SU-DHL-6 (cell line): ENCODE measurements around the gene AK2.

Experiments used
- H2AFZ ChIP-seq: fragments of 200-600 bp; sonication (generic); 2 replicates; pipeline ENCODE4 v1.6.1; 2014; ENCODE audit warnings: low read depth, mild to moderate bottlenecking, moderate library complexity, mixed read lengths, antibody characterized with exemption, low read length; ENCODE audit not compliant: severe bottlenecking
- H3F3A ChIP-seq: fragments of 200-600 bp; shearing (Covaris generic); 2 replicates; pipeline ENCODE4 v1.6.0; 2016; ENCODE audit warnings: antibody characterized with exemption, mild to moderate bottlenecking; ENCODE audit not compliant: insufficient read depth
- H3K27ac ChIP-seq: fragments of 200-600 bp; sonication (generic); 2 replicates; pipeline ENCODE4 v1.5.1; 2016; ENCODE audit warnings: low read depth, mild to moderate bottlenecking, low read length, moderate library complexity, mixed read lengths
- H3K27me3 ChIP-seq: fragments of 200-600 bp; sonication (generic), shearing (Covaris generic); 2 replicates; pipeline ENCODE4 v1.6.0; 2014; ENCODE audit warnings: mild to moderate bottlenecking, low read length
- H3K36me3 ChIP-seq: fragments of 200-600 bp; sonication (generic); 2 replicates; pipeline ENCODE4 v1.6.1; 2014; ENCODE audit warnings: mild to moderate bottlenecking, low read length, mixed read lengths
- H3K4me2 ChIP-seq: fragments of 300-600, 200-600 bp; shearing (Covaris generic), sonication (generic); 2 replicates; pipeline ENCODE4 v1.6.0; 2014; ENCODE audit warnings: low read length, low read depth, mild to moderate bottlenecking; ENCODE audit not compliant: poor library complexity, severe bottlenecking
- H3K4me3 ChIP-seq: fragments of 200-600 bp; sonication (generic); 2 replicates; pipeline ENCODE4 v1.5.1; 2014; ENCODE audit warnings: antibody characterized with exemption, low read length, mild to moderate bottlenecking, mixed read lengths; ENCODE audit not compliant: insufficient read depth, poor library complexity, severe bottlenecking
- H3K79me2 ChIP-seq: fragments of 200-600 bp; sonication (generic); 2 replicates; pipeline ENCODE4 v1.6.1; 2014; ENCODE audit warnings: mild to moderate bottlenecking, low read length, moderate library complexity; ENCODE audit not compliant: insufficient read depth
- H3K9ac ChIP-seq: fragments of 200-600 bp; sonication (generic); 2 replicates; pipeline ENCODE4 v1.7.0; 2014; ENCODE audit warnings: mild to moderate bottlenecking, low read length
- H3K9me2 ChIP-seq: fragments of 200-600 bp; sonication (generic); replicated peaks from 2 replicates; pipeline ENCODE4 v1.6.1; 2014; ENCODE audit warnings: low read length; ENCODE audit not compliant: insufficient read depth
- H3K9me3 ChIP-seq: fragments of 200-600 bp; sonication (generic); 2 replicates; pipeline ENCODE4 v1.6.1; 2014; ENCODE audit warnings: low read length, mixed read lengths; ENCODE audit not compliant: insufficient read depth
- H4K20me1 ChIP-seq: fragments of 200-600 bp; sonication (generic); 2 replicates; pipeline ENCODE4 v1.6.1; 2014; ENCODE audit warnings: low read depth, mild to moderate bottlenecking, antibody characterized with exemption, low read length, moderate library complexity, mixed read lengths
- CTCF ChIP-seq: fragments of 200-600 bp; sonication (generic); IDR thresholded peaks from one replicate; pipeline ENCODE4 v1.5.1; 2017; ENCODE audit warnings: antibody characterized with exemption, mild to moderate bottlenecking, low read length, moderate library complexity; ENCODE audit not compliant: insufficient read depth, poor library complexity, severe bottlenecking
- EZH2phosphoT487 ChIP-seq: fragments of 200-600 bp; sonication (generic), shearing (Covaris generic); conservative IDR thresholded peaks from 2 replicates; pipeline ENCODE4 v1.6.1; 2018; ENCODE audit warnings: mild to moderate bottlenecking, antibody characterized with exemption, low read length, moderate library complexity, mixed read lengths

AK2 gene

DNA sequence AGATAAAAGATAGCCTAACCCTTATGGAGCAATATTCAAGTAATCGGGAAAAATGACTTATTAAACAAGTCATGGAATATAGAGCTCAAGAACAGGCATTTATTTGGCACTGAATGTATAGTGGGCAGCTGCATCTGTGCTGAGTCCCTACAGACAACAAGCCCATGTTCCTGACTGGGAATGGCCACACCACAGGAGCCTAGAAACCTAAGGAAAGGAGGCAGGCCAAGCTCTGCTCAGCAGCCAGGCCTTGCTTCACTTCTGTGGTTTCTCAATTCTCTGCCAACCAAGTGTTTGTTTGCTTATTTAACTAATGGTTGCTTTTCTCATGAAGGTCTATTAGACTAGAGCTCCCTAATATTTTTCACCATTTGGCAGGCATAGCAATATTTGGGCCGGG is 21.5 kb downstream of the AK2 start:
- Histone ChIP-seq H3K4me2 (no peak overlapping the region), H3K36me3 (peaks cover 21% of the 10 kb centered on the region), H3K79me2 (no peaks in the 10 kb centered on the region), H4K20me1 (no peaks in the 10 kb centered on the region), H3K9me2 (no peaks in the 10 kb centered on the region), H3K4me3 (no peak overlapping the region), H3K9ac (no peak overlapping the region), H2AFZ (no peak overlapping the region), H3F3A (no peaks in the 10 kb centered on the region), H3K9me3 (no peaks in the 10 kb centered on the region), H3K27ac (no peak overlapping the region), H3K27me3 (no peaks in the 10 kb centered on the region)
- TF ChIP-seq EZH2phosphoT487 (no peak), CTCF (no peak)

GRCh38 chr1:33014464-33015163 is 22.1 kb downstream of the AK2 start:
- no peaks in the 10 kb centered on the region for H3K27me3 ChIP-seq
- H3K27ac ChIP-seq: no peak overlapping the region
- no peak overlapping the region for H3K4me2 ChIP-seq
- H3K4me3 ChIP-seq: no peak overlapping the region
- TF ChIP-seq EZH2phosphoT487: no peak
- no peak for TF ChIP-seq CTCF
- no peaks in the 10 kb centered on the region for H3K9me3 ChIP-seq
- H3F3A ChIP-seq: no peaks in the 10 kb centered on the region
- H2AFZ ChIP-seq: no peak overlapping the region
- H3K79me2 ChIP-seq: no peaks in the 10 kb centered on the region
- H4K20me1 ChIP-seq: no peaks in the 10 kb centered on the region
- no peaks in the 10 kb centered on the region for H3K9me2 ChIP-seq
- no peak overlapping the region for H3K9ac ChIP-seq
- H3K36me3 ChIP-seq: peaks cover 18% of the 10 kb centered on the region

- Histone ChIP-seq H3K27me3 (no peaks in the 10 kb centered on the region), H3K79me2 (no peaks in the 10 kb centered on the region), H3K27ac (no peak overlapping the region), H3K9me3 (no peaks in the 10 kb centered on the region), H4K20me1 (no peaks in the 10 kb centered on the region), H3K9ac (no peak overlapping the region), H3K4me2 (no peak overlapping the region), H2AFZ (no peak overlapping the region), H3K4me3 (no peak overlapping the region), H3F3A (no peaks in the 10 kb centered on the region), H3K36me3 (peaks cover 17% of the 10 kb centered on the region), H3K9me2 (no peaks in the 10 kb centered on the region)
- no peak for TF ChIP-seq CTCF
- no peak for TF ChIP-seq EZH2phosphoT487
These were observed 22.9 kb downstream of the AK2 start for GRCh38 chr1:33013791-33014190.
